Kidney (tissue), 14 donors: ENCODE data around the gene EML6. TPM values are rescaled to one million over a fixed set of nuclear protein-coding genes. Genes with fewer than 3 reads are reported as not detected.

ENCODE experiments used
- DNase-seq, 5 donors: peaks; one replicate each; pipeline ENCODE4 v3.0.0-alpha.2; 2013 to 2020
- FAIRE-seq: peaks from 2 replicates; lab custom pipeline; 2012; peaks lifted over from hg19 to GRCh38; lab: Jason Lieb, UNC
- H3K27ac ChIP-seq, 2 donors: one replicate each; pipeline ENCODE4 v1.7.0; 2013; ENCODE audit warnings: low read depth in 2 of 2, low read length in 2 of 2, inconsistent platforms in 1 of 2
- H3K27me3 ChIP-seq: one replicate; pipeline ENCODE4 v1.7.1; 2013; ENCODE audit warnings: low read length, inconsistent platforms; ENCODE audit not compliant: control insufficient read depth, insufficient read depth
- H3K36me3 ChIP-seq, 3 donors: one replicate each; pipeline versions ENCODE4 v1.7.0 to v1.7.1; 2013; ENCODE audit warnings: low read length in 3 of 3, control low read depth in 1 of 3, inconsistent platforms in 1 of 3; ENCODE audit not compliant: insufficient read depth in 3 of 3, control insufficient read depth in 2 of 3
- H3K4me1 ChIP-seq, 3 donors: one replicate each; pipeline versions ENCODE4 v1.7.0 to v1.7.1; 2013; ENCODE audit warnings: low read length in 3 of 3, inconsistent platforms in 1 of 3, low read depth in 1 of 3; ENCODE audit not compliant: control insufficient read depth in 2 of 3, insufficient read depth in 2 of 3
- H3K4me3 ChIP-seq, 3 donors: one replicate each; pipeline versions ENCODE4 v1.7.0 to v1.8.1; 2013; ENCODE audit warnings: low read length in 3 of 3, control low read depth in 1 of 3, inconsistent platforms in 1 of 3
- H3K9ac ChIP-seq, 3 donors: one replicate each; pipeline versions ENCODE4 v1.7.0 to v1.7.1; 2013; ENCODE audit warnings: low read length in 3 of 3, control low read depth in 1 of 3, inconsistent platforms in 1 of 3
- H3K9me3 ChIP-seq, 3 donors: one replicate each; pipeline versions ENCODE4 v1.7.0 to v1.7.1; 2013; ENCODE audit warnings: low read length in 3 of 3, control low read depth in 1 of 3, inconsistent platforms in 1 of 3; ENCODE audit not compliant: control insufficient read depth in 2 of 3, insufficient read depth in 1 of 3
- CTCF ChIP-seq: IDR thresholded peaks from 3 replicates; pipeline ENCODE4 v1.5.1; 2012; ENCODE audit warnings: mild to moderate bottlenecking, moderate library complexity, borderline replicate concordance; ENCODE audit not compliant: insufficient read depth; ENCODE audit errors: extremely low read depth
- intact Hi-C: fragments of 100-400 bp; cut with DNase I; formaldehyde crosslinking; loops from one replicate; pipeline ENCODE4 v1.11.1; 2022
- polyA plus RNA-seq: library from polyadenylated mRNA; stranded (reverse); fragments of 350-450 nt; fragmentation: Illumina TruSeq; extraction: RNeasy Lipid Tissue Mini Kit (QIAGEN cat#74804); gene quantifications from one replicate; pipeline ENCODE4 v1.2.3, GENCODE V29; 2014; ENCODE audit warnings: low read depth, low replicate concordance; ENCODE audit not compliant: insufficient read depth
- total RNA-seq: library from RNA; stranded (reverse); fragmentation: NEBNext Ultra II Directional; extraction: Animal tissue kit (Norgen Biotek cat#: 25700); gene quantifications from one replicate; pipeline ENCODE4 v1.2.1, GENCODE V29; 2021
- donor health status: control.
- donor health status: control.
- donor health status: control.
- donor health status: control.
- donor health status: control.
- donor health status: DM: yes; HTN: yes; CAD: no.
- donor health status: Normal renal cell carcinoma (clear cell type).

Gene EML6
- total and polyA plus RNA-seq, 2 donors from 2014 or later, result 1.7 to 3.1 TPM

- intact Hi-C loops, result no loop called here
- H3K9me3 ChIP-seq, result no peaks in the 10 kb centered on the region
- no peak for TF ChIP-seq CTCF
- H3K9ac ChIP-seq, result no peak overlapping the region
- H3K27ac ChIP-seq, result no peak overlapping the region
- H3K36me3 ChIP-seq, result no peaks in the 10 kb centered on the region
- H3K4me1 ChIP-seq, result peaks cover 0 to 2% (median 0%) of the 10 kb centered on the region in 3 donors
- H3K27me3 ChIP-seq, result no peaks in the 10 kb centered on the region
- DNase-seq (no peak), FAIRE-seq (no peak)
- no peak overlapping the region for H3K4me3 ChIP-seq
These were observed 234.0 kb downstream of the EML6 start for GRCh38 chr2:54957321-54957999.

GRCh38 chr2:54958717-54959371, 235.4 kb downstream of the EML6 start:
- Histone ChIP-seq H3K27ac (no peak overlapping the region), H3K36me3 (no peaks in the 10 kb centered on the region), H3K4me1 (peaks cover 0 to 2% (median 0%) of the 10 kb centered on the region in 3 donors), H3K27me3 (no peaks in the 10 kb centered on the region), H3K9me3 (no peaks in the 10 kb centered on the region), H3K4me3 (no peak overlapping the region), H3K9ac (no peak overlapping the region)
- TF ChIP-seq CTCF, result no peak
- intact Hi-C loops, result no loop called here
- DNase-seq (no peak), FAIRE-seq (no peak)

- no peak for DNase-seq
- no peak for FAIRE-seq
- Histone ChIP-seq H3K9me3 (no peaks in the 10 kb centered on the region), H3K27ac (no peak overlapping the region), H3K36me3 (no peaks in the 10 kb centered on the region), H3K4me3 (no peak overlapping the region), H3K4me1 (peaks cover 0 to 2% (median 0%) of the 10 kb centered on the region in 3 donors), H3K9ac (no peak overlapping the region), H3K27me3 (no peaks in the 10 kb centered on the region)
- no peak for TF ChIP-seq CTCF
- intact Hi-C loops, result no loop called here
These were observed 236.7 kb downstream of the EML6 start for GRCh38 chr2:54960164-54960563.
